ENCODE data around the gene GPX7.

Gene GPX7

DNA sequence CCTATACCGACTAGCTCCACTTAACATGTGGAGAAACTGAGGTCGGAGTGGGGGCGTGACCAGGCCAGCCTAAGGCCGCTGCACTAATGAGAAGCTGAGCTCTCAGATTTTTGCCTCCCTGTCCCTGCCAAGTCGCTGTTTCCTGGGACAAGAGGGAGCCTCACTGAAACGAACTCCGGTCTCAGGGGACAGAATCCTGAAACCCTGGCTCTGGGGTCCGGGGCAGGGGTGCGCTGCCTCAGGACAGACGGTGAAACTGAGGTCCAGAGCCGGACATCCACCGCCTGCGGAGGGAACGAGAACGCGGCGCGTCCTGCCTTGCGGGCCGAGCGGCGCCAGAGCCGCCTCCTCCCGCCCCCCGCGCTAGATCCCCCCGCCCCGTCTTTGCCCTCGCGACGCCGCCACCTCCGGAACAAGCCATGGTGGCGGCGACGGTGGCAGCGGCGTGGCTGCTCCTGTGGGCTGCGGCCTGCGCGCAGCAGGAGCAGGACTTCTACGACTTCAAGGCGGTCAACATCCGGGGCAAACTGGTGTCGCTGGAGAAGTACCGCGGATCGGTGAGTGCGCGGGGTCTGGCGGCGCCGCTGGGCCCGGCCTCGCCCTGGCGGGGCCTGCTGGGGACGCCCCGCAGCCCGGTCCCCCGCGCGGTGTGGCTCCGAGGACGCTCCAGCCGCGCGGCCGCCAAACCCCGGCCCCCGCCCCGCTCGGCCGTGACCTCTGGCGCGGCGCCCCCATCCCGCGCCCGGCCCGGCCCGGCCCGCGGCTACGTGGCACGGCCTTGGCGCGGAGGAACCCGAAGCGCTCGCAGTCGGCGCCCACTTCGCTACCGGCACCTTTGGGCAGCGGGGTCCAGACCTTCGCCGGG is at the start of gene GPX7:
Gene GPX7 (plus strand): TSS at position 381 of the 865 bp plus-strand sequence. CDS start 39 bp downstream, at position 420.
- H3K9me3 ChIP-seq (ENCODE audit: control insufficient read depth, insufficient read depth, low read length) = no peaks in the 10 kb centered on the region
- H3K4me3 ChIP-seq (ENCODE audit: low read depth, low read length) = peak within 1 kb of the TSS; percentile 56

GRCh38 chr1:52552505-52553361 is 49.4 kb upstream of the GPX7 start, which contains the start of gene TUT4:
TUT4 (minus strand) TSS chr1:52553092; CDS start chr1:52526280, 26,812 bp downstream.
- Histone ChIP-seq H3K27me3 (ENCODE audit: control insufficient read depth, insufficient read depth, low read length) (no peaks in the 10 kb centered on the region), H3K9me3 (ENCODE audit: control insufficient read depth, insufficient read depth, low read length) (no peaks in the 10 kb centered on the region), H3K4me1 (ENCODE audit: control insufficient read depth, insufficient read depth, low read length) (peaks cover 9% of the 10 kb centered on the region), H3K4me3 (ENCODE audit: low read depth, low read length) (peak within 1 kb of the TSS; percentile 73), H3K9ac (ENCODE audit: low read depth, low read length) (peak within 1 kb of the TSS; percentile 76), H3K36me3 (ENCODE audit: control insufficient read depth, insufficient read depth, low read length) (no peaks in the 10 kb centered on the region)

More for the DNA sequence above, at the start of gene GPX7:
- peak within 1 kb of the TSS; percentile 60 for H3K9ac ChIP-seq (ENCODE audit: low read depth, low read length)
- H3K4me1 ChIP-seq (ENCODE audit: control insufficient read depth, insufficient read depth, low read length) = peaks cover 2% of the 10 kb centered on the region
- peaks cover 38% of the 10 kb centered on the region for H3K27me3 ChIP-seq (ENCODE audit: control insufficient read depth, insufficient read depth, low read length)
- no peaks in the 10 kb centered on the region for H3K36me3 ChIP-seq (ENCODE audit: control insufficient read depth, insufficient read depth, low read length)

DNA sequence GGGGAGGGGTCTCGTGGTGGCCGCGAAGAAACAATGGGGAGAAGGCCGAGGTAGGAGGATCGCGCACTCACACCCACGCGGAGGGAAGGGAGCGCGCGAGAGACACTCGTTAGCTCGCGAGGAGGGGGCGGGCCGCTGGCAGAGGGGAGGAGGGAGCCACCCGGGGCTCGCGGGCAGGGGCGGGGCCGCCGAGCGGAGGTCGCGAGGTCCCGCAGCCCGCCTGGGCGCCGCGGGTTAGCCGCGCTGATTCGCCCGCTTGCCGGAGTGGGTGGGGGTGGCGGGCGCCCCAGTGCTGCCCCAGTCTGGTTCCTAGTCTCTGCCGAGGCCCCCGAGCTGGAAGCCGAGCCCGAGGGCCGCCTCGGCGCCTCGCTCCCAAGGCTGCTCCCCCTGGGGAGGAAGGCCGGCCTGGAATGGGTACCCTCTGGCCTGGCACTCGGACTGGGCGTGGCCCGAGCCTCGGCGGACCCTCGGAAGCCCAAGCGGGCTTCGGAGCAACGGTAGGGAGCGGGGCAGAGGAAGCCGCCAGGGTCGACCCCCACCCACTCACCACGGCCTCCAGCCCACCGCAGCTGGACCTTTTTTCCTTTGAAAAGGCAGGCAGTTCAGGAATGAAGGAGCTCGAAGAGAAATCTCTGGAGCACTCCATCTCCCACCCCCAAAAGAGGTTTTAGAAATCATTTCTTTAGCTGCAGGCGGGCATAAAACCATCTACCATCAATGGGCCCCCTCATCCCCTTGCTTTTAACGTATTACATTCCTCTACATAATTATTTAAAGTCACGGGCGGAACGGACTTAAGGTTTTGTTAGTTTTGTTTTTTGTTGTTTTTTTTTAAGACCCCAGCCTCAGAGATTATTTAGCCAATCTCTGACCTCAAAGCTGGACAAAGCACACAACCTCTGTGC is 48.6 kb upstream of the GPX7 start:
- Histone ChIP-seq H3K4me3 (ENCODE audit: low read depth, low read length) (peak overlapping the region; percentile 73), H3K36me3 (ENCODE audit: control insufficient read depth, insufficient read depth, low read length) (no peaks in the 10 kb centered on the region), H3K4me1 (ENCODE audit: control insufficient read depth, insufficient read depth, low read length) (peaks cover 9% of the 10 kb centered on the region), H3K9ac (ENCODE audit: low read depth, low read length) (peak overlapping the region; percentile 76), H3K27me3 (ENCODE audit: control insufficient read depth, insufficient read depth, low read length) (no peaks in the 10 kb centered on the region), H3K9me3 (ENCODE audit: control insufficient read depth, insufficient read depth, low read length) (no peaks in the 10 kb centered on the region)

GRCh38 chr1:52554267-52554640 is 47.9 kb upstream of the GPX7 start:
- Histone ChIP-seq H3K27me3 (ENCODE audit: control insufficient read depth, insufficient read depth, low read length) (no peaks in the 10 kb centered on the region), H3K9me3 (ENCODE audit: control insufficient read depth, insufficient read depth, low read length) (no peaks in the 10 kb centered on the region), H3K9ac (ENCODE audit: low read depth, low read length) (peak overlapping the region; percentile 76), H3K4me1 (ENCODE audit: control insufficient read depth, insufficient read depth, low read length) (peaks cover 9% of the 10 kb centered on the region), H3K36me3 (ENCODE audit: control insufficient read depth, insufficient read depth, low read length) (no peaks in the 10 kb centered on the region), H3K4me3 (ENCODE audit: low read depth, low read length) (peak overlapping the region; percentile 73)

- Histone ChIP-seq H3K27me3 (ENCODE audit: control insufficient read depth, insufficient read depth, low read length) (no peaks in the 10 kb centered on the region), H3K9me3 (ENCODE audit: control insufficient read depth, insufficient read depth, low read length) (no peaks in the 10 kb centered on the region), H3K4me3 (ENCODE audit: low read depth, low read length) (peak overlapping the region; percentile 73), H3K9ac (ENCODE audit: low read depth, low read length) (no peak overlapping the region), H3K36me3 (ENCODE audit: control insufficient read depth, insufficient read depth, low read length) (no peaks in the 10 kb centered on the region), H3K4me1 (ENCODE audit: control insufficient read depth, insufficient read depth, low read length) (peaks cover 9% of the 10 kb centered on the region)
Measured at GRCh38 chr1:52554756-52555155, 47.4 kb upstream of the GPX7 start.

- Histone ChIP-seq H3K4me3 (ENCODE audit: low read depth, low read length) (no peak overlapping the region), H3K27me3 (ENCODE audit: control insufficient read depth, insufficient read depth, low read length) (no peaks in the 10 kb centered on the region), H3K9ac (ENCODE audit: low read depth, low read length) (no peak overlapping the region), H3K4me1 (ENCODE audit: control insufficient read depth, insufficient read depth, low read length) (peaks cover 9% of the 10 kb centered on the region), H3K36me3 (ENCODE audit: control insufficient read depth, insufficient read depth, low read length) (no peaks in the 10 kb centered on the region), H3K9me3 (ENCODE audit: control insufficient read depth, insufficient read depth, low read length) (no peaks in the 10 kb centered on the region)
Measured at GRCh38 chr1:52556641-52557360, 45.4 kb upstream of the GPX7 start.

- no peak overlapping the region for H3K9ac ChIP-seq (ENCODE audit: low read depth, low read length)
- no peaks in the 10 kb centered on the region for H3K36me3 ChIP-seq (ENCODE audit: control insufficient read depth, insufficient read depth, low read length)
- H3K9me3 ChIP-seq (ENCODE audit: control insufficient read depth, insufficient read depth, low read length) = no peaks in the 10 kb centered on the region
- no peak overlapping the region for H3K4me3 ChIP-seq (ENCODE audit: low read depth, low read length)
- peaks cover 9% of the 10 kb centered on the region for H3K4me1 ChIP-seq (ENCODE audit: control insufficient read depth, insufficient read depth, low read length)
- H3K27me3 ChIP-seq (ENCODE audit: control insufficient read depth, insufficient read depth, low read length) = no peaks in the 10 kb centered on the region
Measured at GRCh38 chr1:52558941-52559340, 43.2 kb upstream of the GPX7 start.

DNA sequence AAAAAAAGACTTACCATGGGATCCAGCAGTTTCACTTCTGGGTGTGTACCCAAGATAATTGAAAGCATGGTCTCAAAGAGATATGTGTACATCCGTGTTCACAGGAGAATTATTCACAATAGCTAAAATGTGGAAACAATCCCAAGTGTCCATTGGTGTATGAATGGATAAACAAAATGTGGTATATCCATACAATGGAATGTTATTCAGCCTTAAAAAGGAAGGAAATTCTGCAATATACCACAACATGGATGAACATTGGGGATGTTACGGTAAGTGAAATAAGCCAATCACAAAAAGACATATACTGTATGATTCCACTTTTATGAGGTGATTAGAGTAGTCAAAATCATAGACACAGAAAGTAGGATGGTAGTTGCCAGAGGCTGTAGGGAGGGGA is 42.3 kb upstream of the GPX7 start:
- Histone ChIP-seq H3K4me3 (ENCODE audit: low read depth, low read length) (no peak overlapping the region), H3K36me3 (ENCODE audit: control insufficient read depth, insufficient read depth, low read length) (no peaks in the 10 kb centered on the region), H3K4me1 (ENCODE audit: control insufficient read depth, insufficient read depth, low read length) (peaks cover under 1% of the 10 kb centered on the region), H3K27me3 (ENCODE audit: control insufficient read depth, insufficient read depth, low read length) (no peaks in the 10 kb centered on the region), H3K9ac (ENCODE audit: low read depth, low read length) (no peak overlapping the region), H3K9me3 (ENCODE audit: control insufficient read depth, insufficient read depth, low read length) (no peaks in the 10 kb centered on the region)

GRCh38 chr1:52562766-52563165 is 39.4 kb upstream of the GPX7 start:
- H3K4me1 ChIP-seq (ENCODE audit: control insufficient read depth, insufficient read depth, low read length) = no peaks in the 10 kb centered on the region
- no peaks in the 10 kb centered on the region for H3K9me3 ChIP-seq (ENCODE audit: control insufficient read depth, insufficient read depth, low read length)
- H3K4me3 ChIP-seq (ENCODE audit: low read depth, low read length) = no peak overlapping the region
- no peaks in the 10 kb centered on the region for H3K27me3 ChIP-seq (ENCODE audit: control insufficient read depth, insufficient read depth, low read length)
- no peak overlapping the region for H3K9ac ChIP-seq (ENCODE audit: low read depth, low read length)
- no peaks in the 10 kb centered on the region for H3K36me3 ChIP-seq (ENCODE audit: control insufficient read depth, insufficient read depth, low read length)

GRCh38 chr1:52567943-52568342 is 34.2 kb upstream of the GPX7 start:
- H3K9ac ChIP-seq (ENCODE audit: low read depth, low read length) = no peak overlapping the region
- H3K36me3 ChIP-seq (ENCODE audit: control insufficient read depth, insufficient read depth, low read length) = no peaks in the 10 kb centered on the region
- no peak overlapping the region for H3K4me3 ChIP-seq (ENCODE audit: low read depth, low read length)
- H3K9me3 ChIP-seq (ENCODE audit: control insufficient read depth, insufficient read depth, low read length) = no peaks in the 10 kb centered on the region
- H3K4me1 ChIP-seq (ENCODE audit: control insufficient read depth, insufficient read depth, low read length) = no peaks in the 10 kb centered on the region
- H3K27me3 ChIP-seq (ENCODE audit: control insufficient read depth, insufficient read depth, low read length) = no peaks in the 10 kb centered on the region
